HG03095 (cell line): ENCODE data around the gene BAHCC1.

Experiments
- ATAC-seq: cut with Tn5 transposase; IDR thresholded peaks from one replicate; pipeline ENCODE4 v1.9.1; 2021; ENCODE audit warnings: moderate library complexity; ENCODE audit not compliant: unreplicated experiment

Gene BAHCC1

GRCh38 chr17:81511804-81512561 lies 116.7 kb downstream of the BAHCC1 start:
- no peak for ATAC-seq

DNA sequence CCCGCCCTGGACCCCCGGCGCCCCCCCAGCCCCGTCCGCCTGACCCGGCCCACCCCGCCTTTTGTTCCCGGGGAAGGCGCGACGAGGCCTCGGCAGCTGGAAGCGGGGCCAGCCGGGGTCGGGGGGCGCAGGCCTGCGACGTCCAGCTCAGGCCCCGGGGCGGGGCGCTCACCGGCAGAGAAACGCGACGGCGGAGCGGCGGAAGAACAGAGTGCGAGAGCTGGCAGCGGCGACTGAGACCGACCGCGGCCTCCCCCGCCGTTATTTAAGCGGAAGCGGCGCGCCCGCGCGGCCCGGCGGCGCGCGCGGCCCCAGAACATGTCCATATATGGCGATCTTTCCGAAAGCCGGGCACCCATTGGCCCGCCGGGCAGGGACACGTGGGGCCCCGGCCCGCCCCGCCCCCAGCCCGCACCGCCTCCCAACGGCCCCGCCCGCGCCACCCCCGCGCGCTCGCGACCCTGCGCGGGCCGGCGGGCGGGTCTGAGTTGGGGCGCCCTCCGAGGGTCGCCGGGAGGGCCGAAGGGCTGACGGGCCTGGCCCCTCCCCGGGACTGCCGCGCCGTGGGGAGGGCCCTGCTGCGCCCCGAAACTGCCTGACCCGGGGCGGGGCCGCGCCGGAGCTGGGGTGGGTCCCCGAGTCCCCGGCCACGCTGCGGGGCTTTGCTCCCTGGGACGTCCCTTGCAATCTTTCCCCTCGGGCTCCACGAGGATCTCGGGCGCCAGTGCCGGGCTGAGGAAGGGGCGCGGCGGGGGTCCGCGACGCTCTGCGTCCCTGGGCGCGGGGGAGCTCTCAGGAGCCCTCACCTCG lies 117.5 kb downstream of the BAHCC1 start, which contains the start of gene ACTG1:
Gene ACTG1, minus strand, starts transcription at position 238 of the 810 bp plus-strand sequence. CDS start 445 bp downstream, outside the sequence.
- peak; percentile 38 for ATAC-seq

GRCh38 chr17:81513372-81513752 lies 118.1 kb downstream of the BAHCC1 start:
- ATAC-seq = no peak

DNA sequence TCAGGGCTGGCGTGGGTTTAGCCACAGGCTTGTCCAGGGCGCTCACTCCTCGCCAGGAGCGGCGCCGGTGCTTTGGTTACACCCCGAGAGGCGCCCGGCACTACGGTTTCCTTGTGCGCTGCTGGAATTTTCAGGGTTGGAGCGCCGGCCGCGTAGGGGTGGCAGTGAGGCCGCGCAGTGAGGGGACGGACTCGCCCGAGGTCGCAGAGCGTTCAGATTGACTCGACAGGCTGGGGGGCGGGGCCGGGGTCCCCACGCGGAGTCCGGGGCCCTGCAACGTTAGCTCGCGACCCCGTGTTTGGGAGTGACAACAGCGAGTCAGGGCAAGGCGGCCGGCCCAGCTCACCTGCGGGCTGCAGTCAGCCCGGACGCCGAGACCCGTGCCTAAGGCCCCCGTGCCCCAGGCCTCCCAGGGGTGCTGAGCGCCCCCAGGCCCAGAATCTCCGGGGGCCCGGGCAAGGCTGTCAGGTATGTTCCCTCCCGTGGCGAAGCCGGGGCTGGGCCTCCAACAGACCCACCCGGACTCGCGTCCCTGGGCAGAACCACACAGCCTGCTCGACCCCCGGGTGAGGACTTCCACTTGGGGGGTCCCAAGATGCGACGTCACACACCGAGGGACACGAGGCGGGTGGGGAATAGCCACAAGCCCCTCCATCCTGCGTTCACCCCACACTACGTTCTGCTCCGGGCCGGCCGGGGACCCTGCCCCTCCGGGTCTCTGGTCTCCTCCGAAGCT lies 118.7 kb downstream of the BAHCC1 start:
- ATAC-seq = no peak

- ATAC-seq = no peak
Observed at GRCh38 chr17:81514489-81514738, 119.2 kb downstream of the BAHCC1 start.

- no peak for ATAC-seq
Observed at GRCh38 chr17:81514739-81515529, 119.7 kb downstream of the BAHCC1 start.

- ATAC-seq = no peak
Observed at GRCh38 chr17:81515530-81516041, 120.3 kb downstream of the BAHCC1 start.
